SH-SY5Y (cell line): ENCODE results near the gene PCNP.

ENCODE experiments used
- GATA2 ChIP-seq: IDR thresholded peaks from 2 replicates; pipeline ENCODE4 v1.6.1; 2011; ENCODE audit warnings: mild to moderate bottlenecking, low read depth, low read length
- GATA3 ChIP-seq: IDR thresholded peaks from 2 replicates; pipeline ENCODE4 v1.6.1; 2011; ENCODE audit warnings: low read depth, mild to moderate bottlenecking, low read length, moderate library complexity

DNA sequence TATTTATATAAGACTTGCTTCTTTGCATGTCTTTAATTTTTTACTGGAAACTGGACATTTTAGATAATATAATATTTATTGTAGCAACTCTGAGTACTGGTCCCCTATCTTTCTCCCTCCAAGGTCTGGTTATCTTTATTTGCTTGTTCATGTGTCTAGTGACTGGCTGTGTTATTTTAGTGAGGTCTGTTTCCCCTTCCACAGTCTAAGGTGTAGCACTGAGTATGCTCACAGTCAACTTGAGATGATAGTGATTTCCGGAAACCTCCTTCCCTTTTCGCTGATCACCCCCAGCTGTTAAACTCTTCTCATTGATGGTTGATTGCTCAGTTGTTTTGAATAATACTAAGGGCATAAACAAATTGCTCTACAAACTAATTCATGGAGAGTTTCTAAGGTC, 37.0 kb downstream of the PCNP start:
- TF ChIP-seq GATA2, result no peak
- TF ChIP-seq GATA3, result no peak
